Stimulated activated CD4-positive, alpha-beta T cell treated with anti-CD3 and anti-CD28 coated beads, TNF-alpha, amount 100 ng/mL, for 1 hour (primary cell): ENCODE results near the gene FLT3LG.
A peak's percentile ranks its signal among the peaks of the same experiment; 100 is the strongest.

Experiments used
- DNase-seq, 3 donors: peaks; one replicate each; pipeline ENCODE4 v3.0.0-alpha.2; 2020; ENCODE audit warnings: low read depth in 3 of 3, low spot score in 1 of 3

The FLT3LG gene

GRCh38 chr19:49473868-49474541 lies at the start of gene FLT3LG:
TSS of gene FLT3LG (plus strand) at chr19:49474215. CDS start at chr19:49474640, 425 bp downstream.
- peak; percentile 70 to 87 (median 87) for DNase-seq

- DNase-seq, result no peak
Measured at GRCh38 chr19:49425178-49425577, 48.8 kb upstream of the FLT3LG start, which contains the start of gene GFY. TSS of gene GFY (plus strand) at chr19:49425388. CDS start at chr19:49426431, 1,043 bp downstream.

GRCh38 chr19:49425922-49426592 lies 48.0 kb upstream of the FLT3LG start:
- no peak for DNase-seq

- DNase-seq, result no peak
Measured at GRCh38 chr19:49427339-49427738, 46.7 kb upstream of the FLT3LG start.

GRCh38 chr19:49427855-49428546 lies 46.0 kb upstream of the FLT3LG start:
- no peak for DNase-seq

GRCh38 chr19:49428547-49429451 lies 45.2 kb upstream of the FLT3LG start:
- no peak for DNase-seq

GRCh38 chr19:49430172-49430677 lies 43.8 kb upstream of the FLT3LG start:
- no peak for DNase-seq

GRCh38 chr19:49430678-49431329 lies 43.2 kb upstream of the FLT3LG start:
- DNase-seq, result no peak

- DNase-seq, result no peak
Measured at GRCh38 chr19:49431330-49431749, 42.7 kb upstream of the FLT3LG start.

- DNase-seq, result no peak
Measured at GRCh38 chr19:49432141-49433073, 41.6 kb upstream of the FLT3LG start.

- no peak for DNase-seq
Measured at GRCh38 chr19:49433240-49433901, 40.6 kb upstream of the FLT3LG start.

GRCh38 chr19:49434907-49435583 lies 39.0 kb upstream of the FLT3LG start:
- DNase-seq, result no peak

GRCh38 chr19:49435670-49436069 lies 38.3 kb upstream of the FLT3LG start:
- DNase-seq, result no peak

GRCh38 chr19:49436381-49437017 lies 37.5 kb upstream of the FLT3LG start:
- peak in 1 of 3 donors; percentile 42 for DNase-seq

- no peak for DNase-seq
Measured at GRCh38 chr19:49437231-49437630, 36.8 kb upstream of the FLT3LG start.

GRCh38 chr19:49438261-49438660 lies 35.8 kb upstream of the FLT3LG start:
- no peak for DNase-seq

GRCh38 chr19:49439836-49440235 lies 34.2 kb upstream of the FLT3LG start:
- DNase-seq, result no peak
